ENCODE measurements around the gene PHYHD1. TPM values are rescaled to one million over a fixed set of nuclear protein-coding genes. Genes with fewer than 3 reads are reported as not detected.

The PHYHD1 gene
- total RNA-seq, 1 donor from 2014 or later, result 23.6 TPM

DNA sequence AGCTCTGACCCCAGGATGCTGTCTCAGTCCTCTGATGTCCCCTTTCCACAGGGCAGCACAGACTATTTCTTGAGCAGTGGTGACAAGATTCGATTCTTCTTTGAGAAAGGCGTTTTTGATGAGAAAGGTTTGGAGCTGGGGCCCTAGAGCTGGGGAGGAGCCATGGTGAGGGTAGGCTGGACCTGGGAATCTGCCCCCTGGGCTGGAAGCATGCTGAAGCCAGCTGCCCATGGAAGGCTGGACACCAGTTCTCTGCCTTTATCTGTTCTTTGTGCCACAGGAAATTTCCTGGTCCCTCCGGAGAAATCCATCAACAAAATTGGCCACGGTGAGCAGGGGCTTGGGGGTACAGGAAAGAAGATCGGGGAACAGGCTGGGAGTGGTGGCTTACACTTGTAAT lies 12.9 kb downstream of the PHYHD1 start:
- intact Hi-C loops (cut with DNase I), result no loop called here
- no peaks in the 10 kb centered on the region for H3K4me1 ChIP-seq
- H3K27me3 ChIP-seq, result no peaks in the 10 kb centered on the region
- H3K4me3 ChIP-seq, result no peak overlapping the region
- peak in 1 of 2 donors; percentile 44 for DNase-seq (ENCODE audit: extremely low spot score in 2 of 2)
- H3K27ac ChIP-seq, result no peak overlapping the region
- H3K9me3 ChIP-seq, result no peaks in the 10 kb centered on the region
- TF ChIP-seq POLR2AphosphoS5 (IDR thresholded peaks at IDR 0.05; ENCODE audit: insufficient read depth in 1 of 2, low read depth in 1 of 2), result no peak
- no peak for TF ChIP-seq POLR2A (IDR thresholded peaks at IDR 0.05)
- TF ChIP-seq, protein P1, sequence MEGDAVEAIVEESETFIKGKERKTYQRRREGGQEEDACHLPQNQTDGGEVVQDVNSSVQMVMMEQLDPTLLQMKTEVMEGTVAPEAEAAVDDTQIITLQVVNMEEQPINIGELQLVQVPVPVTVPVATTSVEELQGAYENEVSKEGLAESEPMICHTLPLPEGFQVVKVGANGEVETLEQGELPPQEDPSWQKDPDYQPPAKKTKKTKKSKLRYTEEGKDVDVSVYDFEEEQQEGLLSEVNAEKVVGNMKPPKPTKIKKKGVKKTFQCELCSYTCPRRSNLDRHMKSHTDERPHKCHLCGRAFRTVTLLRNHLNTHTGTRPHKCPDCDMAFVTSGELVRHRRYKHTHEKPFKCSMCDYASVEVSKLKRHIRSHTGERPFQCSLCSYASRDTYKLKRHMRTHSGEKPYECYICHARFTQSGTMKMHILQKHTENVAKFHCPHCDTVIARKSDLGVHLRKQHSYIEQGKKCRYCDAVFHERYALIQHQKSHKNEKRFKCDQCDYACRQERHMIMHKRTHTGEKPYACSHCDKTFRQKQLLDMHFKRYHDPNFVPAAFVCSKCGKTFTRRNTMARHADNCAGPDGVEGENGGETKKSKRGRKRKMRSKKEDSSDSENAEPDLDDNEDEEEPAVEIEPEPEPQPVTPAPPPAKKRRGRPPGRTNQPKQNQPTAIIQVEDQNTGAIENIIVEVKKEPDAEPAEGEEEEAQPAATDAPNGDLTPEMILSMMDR (IDR thresholded peaks at IDR 0.05), result no peak
- H3K36me3 ChIP-seq, result no peaks in the 10 kb centered on the region

DNA sequence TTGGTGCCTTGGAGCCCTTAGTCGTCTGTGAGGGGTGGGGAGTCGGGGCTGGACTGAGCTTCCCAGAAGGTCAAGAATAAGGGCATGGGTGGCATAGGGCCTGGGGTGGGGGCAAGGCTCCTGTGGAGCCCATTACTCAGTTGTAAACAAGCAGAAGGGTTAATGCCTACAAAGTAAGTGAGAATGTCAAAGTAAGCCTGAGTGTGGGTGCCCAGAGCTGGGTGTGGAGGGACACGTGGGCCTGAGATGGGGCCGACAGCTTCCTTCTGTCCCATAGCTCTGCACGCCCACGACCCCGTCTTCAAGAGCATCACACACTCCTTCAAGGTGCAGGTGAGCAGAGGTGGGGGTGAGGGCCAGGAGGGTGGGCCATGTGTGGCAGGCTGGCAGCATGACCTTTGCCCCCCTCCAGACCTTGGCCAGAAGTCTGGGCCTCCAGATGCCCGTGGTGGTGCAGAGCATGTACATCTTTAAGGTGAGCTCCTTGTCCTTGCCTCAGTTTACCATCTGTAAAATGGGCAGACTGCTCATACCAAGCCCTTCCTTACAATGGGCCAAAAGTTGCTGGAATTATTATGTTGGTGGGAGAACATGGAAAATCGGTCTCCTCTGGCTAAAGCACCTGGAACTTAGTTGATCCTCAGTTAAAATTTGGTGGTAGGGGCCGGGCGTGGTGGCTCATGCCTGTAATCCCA lies 15.5 kb downstream of the PHYHD1 start:
- intact Hi-C loops (cut with DNase I), result no loop called here
- no peak overlapping the region for H3K27ac ChIP-seq
- H3K4me1 ChIP-seq, result no peaks in the 10 kb centered on the region
- no peaks in the 10 kb centered on the region for H3K27me3 ChIP-seq
- H3K36me3 ChIP-seq, result no peaks in the 10 kb centered on the region
- peak in 1 of 2 donors; percentile 64 for DNase-seq (ENCODE audit: extremely low spot score in 2 of 2)
- no peaks in the 10 kb centered on the region for H3K9me3 ChIP-seq
- TF ChIP-seq POLR2A (IDR thresholded peaks at IDR 0.05) (no peak), POLR2AphosphoS5 (IDR thresholded peaks at IDR 0.05; ENCODE audit: insufficient read depth in 1 of 2, low read depth in 1 of 2) (no peak)
- TF ChIP-seq, protein P1 (IDR thresholded peaks at IDR 0.05), result no peak
- no peak overlapping the region for H3K4me3 ChIP-seq

DNA sequence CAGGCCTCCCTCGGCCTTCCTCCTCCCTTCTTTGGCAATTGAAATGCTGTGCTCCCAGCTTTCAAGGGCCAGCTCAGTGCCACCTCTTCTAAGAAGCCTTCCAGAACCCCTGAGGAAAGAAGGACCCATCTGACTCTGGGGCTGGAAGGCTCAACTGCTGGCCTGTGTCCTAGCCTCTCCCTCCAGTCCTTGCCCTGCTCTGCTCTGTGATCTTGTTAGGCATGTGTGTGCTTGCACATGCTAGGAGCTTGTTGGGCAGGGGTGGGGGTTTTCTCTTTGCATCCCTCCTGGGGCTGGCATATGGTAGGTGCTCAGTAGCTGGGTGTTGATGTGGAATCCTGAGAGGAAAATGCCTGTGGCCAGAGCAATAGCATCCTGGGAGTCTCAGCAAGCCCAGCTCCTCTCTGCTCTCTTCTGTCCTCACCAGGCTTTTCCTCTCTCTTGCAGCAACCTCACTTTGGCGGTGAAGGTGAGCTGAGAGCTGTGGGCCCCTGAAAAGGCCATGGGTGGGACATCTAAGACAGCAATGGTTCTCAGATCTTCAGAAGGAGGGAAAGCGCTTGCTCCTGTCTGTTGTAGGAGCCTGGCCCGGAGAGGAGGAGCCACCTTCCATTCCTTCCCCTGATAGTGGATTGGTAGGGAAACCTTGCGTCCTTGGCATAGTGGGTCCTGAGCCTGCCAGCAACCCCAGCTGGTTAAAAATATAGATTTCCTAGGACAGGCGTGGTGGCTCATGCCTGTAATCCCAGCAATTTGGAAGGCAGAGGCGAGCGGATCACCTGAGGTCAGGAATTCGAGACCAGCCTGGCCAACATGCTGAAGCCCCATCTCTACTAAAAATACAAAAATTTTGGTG lies 16.8 kb downstream of the PHYHD1 start:
- DNase-seq (ENCODE audit: extremely low spot score in 2 of 2), result no peak
- no peaks in the 10 kb centered on the region for H3K4me1 ChIP-seq
- no peaks in the 10 kb centered on the region for H3K36me3 ChIP-seq
- no peak overlapping the region for H3K27ac ChIP-seq
- H3K4me3 ChIP-seq, result no peak overlapping the region
- TF ChIP-seq POLR2A (IDR thresholded peaks at IDR 0.05), result no peak
- TF ChIP-seq, protein P1 (IDR thresholded peaks at IDR 0.05), result no peak
- TF ChIP-seq POLR2AphosphoS5 (IDR thresholded peaks at IDR 0.05; ENCODE audit: insufficient read depth in 1 of 2, low read depth in 1 of 2), result no peak
- intact Hi-C loops (cut with DNase I), result no loop called here
- no peaks in the 10 kb centered on the region for H3K27me3 ChIP-seq
- H3K9me3 ChIP-seq, result no peaks in the 10 kb centered on the region

DNA sequence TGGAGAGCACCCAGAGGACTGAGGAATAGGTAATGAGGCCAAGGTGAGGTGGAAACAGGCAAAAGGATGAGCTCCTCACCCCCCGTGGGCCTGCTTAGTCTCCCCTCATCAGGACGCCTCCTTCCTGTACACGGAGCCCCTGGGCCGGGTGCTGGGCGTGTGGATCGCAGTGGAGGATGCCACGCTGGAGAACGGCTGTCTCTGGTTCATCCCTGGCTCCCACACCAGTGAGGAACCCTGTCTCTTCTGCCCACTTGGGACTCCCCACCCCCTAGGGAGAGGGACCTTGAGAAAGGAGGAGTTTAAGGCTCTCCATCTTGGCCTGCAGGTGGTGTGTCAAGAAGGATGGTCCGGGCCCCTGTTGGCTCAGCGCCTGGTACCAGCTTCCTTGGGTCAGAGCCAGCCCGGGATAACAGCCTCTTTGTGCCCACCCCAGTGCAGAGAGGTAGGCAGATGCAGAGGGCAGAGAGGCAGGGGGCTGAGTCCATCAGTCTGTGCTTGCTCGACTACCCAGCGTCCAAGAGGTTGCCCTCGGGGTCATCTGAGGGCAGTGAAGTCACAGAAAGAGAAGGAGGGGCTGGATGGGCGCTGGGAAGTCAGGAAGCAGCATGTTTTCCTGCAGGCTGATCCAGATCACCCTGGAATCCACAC lies 19.6 kb downstream of the PHYHD1 start:
- H3K27me3 ChIP-seq, result no peaks in the 10 kb centered on the region
- no peaks in the 10 kb centered on the region for H3K4me1 ChIP-seq
- no peaks in the 10 kb centered on the region for H3K36me3 ChIP-seq
- no peak overlapping the region for H3K27ac ChIP-seq
- no peaks in the 10 kb centered on the region for H3K9me3 ChIP-seq
- no peak for DNase-seq (ENCODE audit: extremely low spot score in 2 of 2)
- TF ChIP-seq, protein P1 (IDR thresholded peaks at IDR 0.05), result no peak
- TF ChIP-seq POLR2A (IDR thresholded peaks at IDR 0.05), result no peak
- no peak for TF ChIP-seq POLR2AphosphoS5 (IDR thresholded peaks at IDR 0.05; ENCODE audit: insufficient read depth in 1 of 2, low read depth in 1 of 2)
- no peak overlapping the region for H3K4me3 ChIP-seq
- intact Hi-C loops (cut with DNase I), result no loop called here
